Tibial artery (tissue), 4 donors: ENCODE data around the gene ATP5F1D.

Experiments used
- DNase-seq, 2 donors: peaks; one replicate each; pipeline ENCODE4 v3.0.0-alpha.2; 2019
- H3K27ac ChIP-seq, 2 donors: fragments of 200-600 bp; sonication (generic) in 1 of 2; 1 replicate in 1 of 2; 2 replicates in 1 of 2; pipeline ENCODE4 v1.5.1; 2018 to 2019; ENCODE audit warnings: mild to moderate bottlenecking in 1 of 2
- H3K27me3 ChIP-seq, 2 donors: fragments of 200-600 bp; sonication (generic) in 1 of 2; one replicate each; pipeline versions ENCODE4 v1.5.1 to v1.6.0; 2016 to 2019
- H3K36me3 ChIP-seq, 3 donors: fragments of 200-600 bp; sonication (generic) in 2 of 3; one replicate each; pipeline ENCODE4 v1.5.1; 2016 to 2019; ENCODE audit warnings: mild to moderate bottlenecking in 2 of 3
- H3K4me1 ChIP-seq, 4 donors: fragments of 200-600 bp; sonication (generic) in 2 of 4; 1 replicate in 3 of 4; 2 replicates in 1 of 4; pipeline ENCODE4 v1.5.1; 2016 to 2019
- H3K4me3 ChIP-seq, 2 donors: fragments of 200-600 bp; sonication (generic) in 1 of 2; 1 replicate in 1 of 2; 2 replicates in 1 of 2; pipeline ENCODE4 v1.5.1; 2018 to 2019; ENCODE audit warnings: mild to moderate bottlenecking in 2 of 2
- H3K9me3 ChIP-seq, 3 donors: fragments of 200-600 bp; sonication (generic) in 1 of 3; one replicate each; pipeline ENCODE4 v1.5.1; 2016 to 2019
- intact Hi-C: fragments of 100-400 bp; cut with DNase I; formaldehyde crosslinking; loops from one replicate; pipeline ENCODE4 v1.15.0; 2023; ENCODE audit warnings: low total_unique reads
- TF ChIP-seq, protein P1 (sequence below), 2 experiments: fragments of 200-600 bp in 1 of 2; fragments of 450-650 bp in 1 of 2; IDR thresholded peaks; one replicate each; pipeline ENCODE4 v1.5.1; 2017 to 2019; ENCODE audit warnings: antibody characterized with exemption in 2 of 2, mild to moderate bottlenecking in 1 of 2, moderate library complexity in 1 of 2

Gene ATP5F1D

DNA sequence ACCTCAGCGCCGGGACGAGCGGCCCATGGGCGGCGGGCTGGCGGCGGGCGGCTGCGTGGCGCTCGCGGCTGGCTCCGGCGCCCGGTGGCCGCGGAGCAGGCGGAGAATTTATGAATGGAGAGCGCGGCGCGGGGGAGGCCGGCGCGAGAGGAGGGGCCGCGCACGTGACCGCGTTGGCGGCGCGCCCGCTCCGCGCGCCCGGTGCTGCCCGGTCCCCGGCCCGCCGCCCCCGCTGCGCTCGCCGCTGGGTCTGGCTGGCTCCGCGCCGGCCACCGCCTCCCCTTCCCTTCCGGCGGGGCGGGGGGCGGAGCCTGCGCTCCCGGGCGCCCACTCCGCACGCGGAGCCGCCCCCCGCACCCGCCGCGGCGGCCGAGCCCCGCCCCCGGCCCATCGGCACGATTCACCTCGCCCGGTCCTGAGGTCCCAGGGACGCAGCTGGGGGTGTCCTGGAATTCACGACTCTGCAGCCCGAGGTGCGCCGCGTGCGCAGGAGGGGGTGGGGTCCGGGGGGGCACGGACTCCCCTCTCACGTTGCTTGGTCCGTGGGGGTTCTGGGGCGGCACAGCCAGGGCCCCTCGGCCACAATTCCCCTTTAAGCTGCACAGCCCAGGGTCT is 3.7 kb upstream of the ATP5F1D start, which contains the start of gene CBARP:
TSS of gene CBARP (minus strand) at position 252 of the 615 bp plus-strand sequence. CDS start 1,905 bp downstream, outside the sequence.
- Histone ChIP-seq H3K27ac (peak within 1 kb of the TSS; percentile 98 to 99), H3K4me3 (peak within 1 kb of the TSS; percentile 50 to 67), H3K27me3 (peaks cover 0 to 11% of the 10 kb centered on the region in 2 donors), H3K9me3 (no peaks in the 10 kb centered on the region), H3K4me1 (peaks cover 11 to 57% (median 47%) of the 10 kb centered on the region in 4 donors), H3K36me3 (no peaks in the 10 kb centered on the region)
- TF ChIP-seq, protein P1, sequence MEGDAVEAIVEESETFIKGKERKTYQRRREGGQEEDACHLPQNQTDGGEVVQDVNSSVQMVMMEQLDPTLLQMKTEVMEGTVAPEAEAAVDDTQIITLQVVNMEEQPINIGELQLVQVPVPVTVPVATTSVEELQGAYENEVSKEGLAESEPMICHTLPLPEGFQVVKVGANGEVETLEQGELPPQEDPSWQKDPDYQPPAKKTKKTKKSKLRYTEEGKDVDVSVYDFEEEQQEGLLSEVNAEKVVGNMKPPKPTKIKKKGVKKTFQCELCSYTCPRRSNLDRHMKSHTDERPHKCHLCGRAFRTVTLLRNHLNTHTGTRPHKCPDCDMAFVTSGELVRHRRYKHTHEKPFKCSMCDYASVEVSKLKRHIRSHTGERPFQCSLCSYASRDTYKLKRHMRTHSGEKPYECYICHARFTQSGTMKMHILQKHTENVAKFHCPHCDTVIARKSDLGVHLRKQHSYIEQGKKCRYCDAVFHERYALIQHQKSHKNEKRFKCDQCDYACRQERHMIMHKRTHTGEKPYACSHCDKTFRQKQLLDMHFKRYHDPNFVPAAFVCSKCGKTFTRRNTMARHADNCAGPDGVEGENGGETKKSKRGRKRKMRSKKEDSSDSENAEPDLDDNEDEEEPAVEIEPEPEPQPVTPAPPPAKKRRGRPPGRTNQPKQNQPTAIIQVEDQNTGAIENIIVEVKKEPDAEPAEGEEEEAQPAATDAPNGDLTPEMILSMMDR (IDR thresholded peaks at IDR 0.05): no peak
- intact Hi-C loops: loop anchor here (5.0 kb wide), 1 partner anchor 254 kb away; the partner anchor contains the start of genes PCSK4 and REEP6
- DNase-seq: no peak

GRCh38 chr19:1238369-1239303 is 2.9 kb upstream of the ATP5F1D start:
- peaks cover 11 to 62% (median 53%) of the 10 kb centered on the region in 4 donors for H3K4me1 ChIP-seq
- H3K9me3 ChIP-seq: no peaks in the 10 kb centered on the region
- peak overlapping the region; percentile 50 to 67 for H3K4me3 ChIP-seq
- no peaks in the 10 kb centered on the region for H3K36me3 ChIP-seq
- DNase-seq: no peak
- TF ChIP-seq, protein P1 (IDR thresholded peaks at IDR 0.05): no peak
- intact Hi-C loops: loop anchor here (5.0 kb wide), 1 partner anchor 254 kb away; the partner anchor contains the start of genes PCSK4 and REEP6
- peak overlapping the region; percentile 98 to 99 for H3K27ac ChIP-seq
- peaks cover 0 to 11% of the 10 kb centered on the region in 2 donors for H3K27me3 ChIP-seq

DNA sequence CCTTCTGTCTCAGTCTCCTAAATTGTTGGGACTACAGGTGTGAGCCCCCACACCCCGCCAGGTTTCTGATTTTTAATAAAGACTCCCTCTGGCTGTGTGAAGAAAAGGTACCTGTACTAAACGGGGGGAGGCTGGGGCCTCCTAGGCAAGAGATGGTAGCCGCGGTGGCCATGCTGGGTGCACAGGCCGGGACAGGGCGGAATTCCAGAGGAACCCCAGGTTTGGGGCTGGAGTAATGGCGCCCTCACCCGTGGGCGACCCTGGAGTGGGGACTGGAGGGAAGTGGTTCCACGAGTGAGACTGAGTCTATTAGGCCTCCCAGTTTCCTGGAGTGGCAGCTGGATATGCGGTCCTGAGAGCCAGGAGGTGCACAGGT is 2.1 kb upstream of the ATP5F1D start:
- H3K4me1 ChIP-seq: peaks cover 11 to 70% (median 61%) of the 10 kb centered on the region in 4 donors
- intact Hi-C loops: loop anchor here (5.0 kb wide), 1 partner anchor 253 kb away; the partner anchor contains the start of genes PCSK4 and REEP6
- TF ChIP-seq, protein P1 (IDR thresholded peaks at IDR 0.05): no peak
- H3K4me3 ChIP-seq: no peak overlapping the region
- H3K36me3 ChIP-seq: peaks cover 0 to 4% (median 0%) of the 10 kb centered on the region in 3 donors
- peak overlapping the region; percentile 98 to 99 for H3K27ac ChIP-seq
- peaks cover 0 to 11% of the 10 kb centered on the region in 2 donors for H3K27me3 ChIP-seq
- no peak for DNase-seq
- H3K9me3 ChIP-seq: no peaks in the 10 kb centered on the region

DNA sequence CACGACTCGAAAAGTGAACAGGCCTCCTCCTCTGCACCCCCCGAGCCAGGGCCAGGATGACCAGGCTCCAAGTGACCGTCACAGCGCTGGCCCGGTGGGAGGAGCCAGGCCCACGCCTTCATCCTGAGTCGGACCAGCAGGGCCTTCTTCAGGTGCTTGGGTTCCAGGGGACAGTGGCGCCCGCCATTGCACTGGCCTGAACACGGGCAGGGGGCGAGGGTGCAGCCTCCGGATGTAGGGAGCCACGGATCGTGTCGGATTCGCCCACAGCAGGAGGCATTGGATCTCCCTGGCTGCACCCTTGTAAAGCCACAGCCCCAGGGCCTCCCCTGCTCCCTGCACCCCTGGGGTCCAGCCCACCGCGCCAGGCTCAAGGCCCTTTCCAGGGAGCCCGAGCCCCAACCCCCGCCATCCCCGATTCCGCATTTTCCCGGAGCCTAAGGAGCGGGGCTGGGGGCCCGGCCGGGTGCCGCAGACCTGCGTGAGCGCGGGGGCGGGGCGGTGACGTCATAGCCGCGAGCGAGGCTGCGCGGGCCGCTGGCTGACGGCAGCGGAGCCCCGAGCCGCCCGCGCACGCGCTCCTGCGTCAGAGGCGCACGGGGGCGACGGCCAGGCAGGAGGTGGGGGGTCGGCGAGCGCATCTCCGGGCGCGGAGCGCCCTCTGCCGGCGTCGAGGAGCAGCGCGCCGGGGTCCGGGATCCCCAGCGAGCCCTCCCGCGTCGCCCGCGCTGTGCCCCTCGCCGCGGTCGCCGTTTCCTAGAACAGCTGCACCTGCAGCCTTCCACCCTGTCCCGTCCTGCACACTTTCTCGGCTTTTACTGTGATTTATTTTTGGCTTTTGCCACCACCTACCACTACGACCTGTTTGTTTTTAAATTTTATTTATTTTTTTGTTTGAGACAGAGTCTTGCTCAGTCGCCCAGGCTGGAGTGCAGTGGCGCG is 1.5 kb upstream of the ATP5F1D start:
- Histone ChIP-seq H3K27ac (peak overlapping the region; percentile 98 to 99), H3K36me3 (peaks cover 0 to 4% (median 0%) of the 10 kb centered on the region in 3 donors), H3K4me1 (peaks cover 12 to 76% (median 67%) of the 10 kb centered on the region in 4 donors), H3K27me3 (peaks cover 0 to 11% of the 10 kb centered on the region in 2 donors), H3K4me3 (peak overlapping the region; percentile 27 to 45), H3K9me3 (no peaks in the 10 kb centered on the region)
- intact Hi-C loops: loop anchor here (1.0 to 5.0 kb wide), 3 partner anchors 127 to 252 kb away; partner anchors contain the start of genes GPX4, PCSK4 and REEP6
- TF ChIP-seq, protein P1 (IDR thresholded peaks at IDR 0.05): peak; percentile 85 to 97
- peak; percentile 81 to 93 for DNase-seq
